EH (cell line): ENCODE measurements around the gene TPRG1.
A peak's percentile ranks its signal among the peaks of the same experiment; 100 is the strongest.
"Not testable (repeated sequence)": the region's sequence is repeated elsewhere in the genome, so short reads cannot be mapped to it uniquely, and the experiment has no call there.

Experiments
- DNase-seq: peaks from one replicate; pipeline ENCODE4 v3.0.0-alpha.2; 2015; ENCODE audit warnings: low read depth

The TPRG1 gene

DNA sequence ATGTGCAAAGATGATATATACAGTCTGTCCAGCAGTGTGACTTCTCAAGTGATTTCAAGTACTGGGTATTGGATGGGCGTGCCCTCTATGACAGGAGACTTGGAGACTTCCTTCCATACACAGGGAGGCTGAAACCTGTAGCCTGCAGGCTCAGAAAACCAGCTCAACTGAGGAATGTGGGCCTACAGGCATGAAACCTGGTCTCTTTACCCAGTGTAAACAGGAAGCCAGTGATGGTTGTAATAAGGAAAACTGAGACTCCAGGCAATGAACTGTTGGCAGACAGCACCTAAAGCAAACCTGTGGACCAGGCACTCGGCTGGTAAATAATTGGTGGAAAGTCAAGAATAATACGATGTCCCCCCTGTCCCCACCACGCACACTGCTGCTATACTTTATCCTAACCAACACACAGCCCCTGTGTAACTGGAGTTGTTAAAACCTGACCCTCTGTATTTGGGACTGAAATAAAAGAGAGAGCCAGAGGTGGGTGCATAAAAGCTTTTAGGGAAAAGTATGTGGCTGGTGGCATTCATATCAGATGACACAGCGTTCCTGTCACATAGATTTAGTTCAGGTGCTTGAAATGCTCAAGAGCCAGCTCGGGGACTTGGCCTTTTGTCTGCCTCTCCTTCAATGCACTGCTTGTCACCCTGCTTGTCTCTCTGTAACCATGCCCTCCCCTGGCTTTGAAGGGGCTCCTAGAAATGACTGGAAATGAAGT lies 144.7 kb downstream of the TPRG1 start:
- DNase-seq, result no peak

DNA sequence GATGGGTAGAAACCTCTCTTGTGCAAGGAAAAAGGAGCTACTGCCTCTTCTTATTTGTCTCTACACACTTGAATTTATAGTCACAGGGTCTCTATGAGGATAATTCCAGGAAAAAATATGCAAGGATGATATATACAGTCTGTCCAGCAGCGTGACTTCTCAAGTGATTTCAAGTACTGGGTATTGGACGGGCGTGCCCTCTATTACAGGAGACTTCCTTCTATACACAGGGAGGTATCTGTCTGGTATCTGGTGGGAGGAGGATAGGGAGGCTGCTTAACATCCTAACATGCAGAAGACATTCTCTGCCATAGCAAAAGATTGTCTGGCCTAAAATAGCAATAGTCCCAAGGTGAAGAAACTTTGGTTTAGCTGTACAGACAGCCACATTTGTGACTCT lies 146.1 kb downstream of the TPRG1 start:
- DNase-seq, result no peak

GRCh38 chr3:189320511-189320910 lies 148.7 kb downstream of the TPRG1 start:
- no peak for DNase-seq

DNA sequence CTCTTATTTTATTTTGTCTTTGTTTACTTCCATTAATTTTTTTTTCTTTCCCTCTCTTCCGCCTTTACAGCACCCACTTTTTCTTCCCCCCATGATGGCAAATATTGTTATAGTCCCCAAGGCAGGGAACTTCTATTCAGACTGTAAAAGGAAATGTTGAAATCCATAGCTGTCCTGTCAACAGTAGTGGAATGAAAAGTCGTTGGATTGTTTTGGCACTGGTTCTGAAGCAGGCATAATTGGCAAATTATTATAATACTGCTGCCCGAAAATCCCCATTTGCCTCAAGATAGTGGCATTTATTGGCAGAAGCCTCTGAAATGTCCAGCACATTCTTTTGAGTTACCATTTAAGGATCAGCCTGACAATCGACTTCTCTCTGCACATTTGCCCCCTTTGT lies 150.6 kb downstream of the TPRG1 start:
- DNase-seq, result no peak

DNA sequence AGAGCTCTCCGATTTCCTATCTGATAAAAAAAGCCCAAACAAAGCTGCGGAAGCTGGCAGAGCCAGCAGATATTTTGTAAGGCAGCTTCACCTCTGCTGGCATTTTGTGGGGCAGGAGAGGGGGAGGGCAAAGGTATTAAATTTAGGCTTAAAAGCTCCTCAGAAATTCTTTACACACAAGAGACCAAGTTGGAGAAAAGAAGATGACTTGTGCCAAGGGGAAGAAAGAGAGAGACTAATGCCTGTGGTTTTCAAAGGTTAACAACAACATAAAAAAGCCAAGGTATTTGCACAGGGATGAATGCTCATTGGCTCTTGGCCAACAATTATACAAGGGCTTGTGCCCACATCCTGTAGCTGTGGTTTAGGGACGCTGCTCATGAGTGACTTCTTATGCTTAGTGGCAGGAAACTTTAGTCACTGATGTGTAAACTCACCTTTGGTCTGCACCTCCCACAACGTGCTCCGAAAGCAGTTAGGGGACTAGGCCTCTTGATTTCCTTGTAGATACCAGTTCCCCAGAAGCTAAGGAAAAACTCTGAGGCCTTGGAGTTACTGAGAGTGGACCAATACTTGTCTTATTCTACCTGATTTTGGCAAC lies 152.9 kb downstream of the TPRG1 start:
- peak; percentile 66 for DNase-seq

DNA sequence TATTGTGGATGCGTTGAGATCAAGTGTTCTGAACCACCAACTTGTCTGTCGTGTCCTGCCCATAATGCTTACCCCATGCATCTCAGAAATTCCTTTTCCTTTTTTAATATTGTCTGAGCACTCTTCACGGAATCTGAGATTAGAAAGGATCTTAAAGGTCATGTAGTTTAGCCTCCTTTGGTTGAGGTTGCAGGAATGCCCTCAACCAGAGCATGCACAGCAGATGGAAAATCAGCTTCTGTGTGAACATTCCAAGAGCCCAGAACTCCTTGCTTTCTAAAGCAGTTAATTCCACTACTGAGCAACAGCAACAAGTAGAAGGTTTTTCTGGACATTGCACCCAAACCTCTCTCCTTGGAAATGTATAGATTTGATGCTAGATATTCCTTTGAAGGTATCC lies 153.7 kb downstream of the TPRG1 start:
- no peak for DNase-seq

GRCh38 chr3:189329630-189330029 lies 157.9 kb downstream of the TPRG1 start:
- DNase-seq, result not testable (repeated sequence)

- no peak for DNase-seq
Observed at GRCh38 chr3:189330066-189330465, 158.3 kb downstream of the TPRG1 start.

GRCh38 chr3:189331002-189331418 lies 159.2 kb downstream of the TPRG1 start:
- no peak for DNase-seq

GRCh38 chr3:189334064-189334920 lies 162.5 kb downstream of the TPRG1 start:
- no peak for DNase-seq

DNA sequence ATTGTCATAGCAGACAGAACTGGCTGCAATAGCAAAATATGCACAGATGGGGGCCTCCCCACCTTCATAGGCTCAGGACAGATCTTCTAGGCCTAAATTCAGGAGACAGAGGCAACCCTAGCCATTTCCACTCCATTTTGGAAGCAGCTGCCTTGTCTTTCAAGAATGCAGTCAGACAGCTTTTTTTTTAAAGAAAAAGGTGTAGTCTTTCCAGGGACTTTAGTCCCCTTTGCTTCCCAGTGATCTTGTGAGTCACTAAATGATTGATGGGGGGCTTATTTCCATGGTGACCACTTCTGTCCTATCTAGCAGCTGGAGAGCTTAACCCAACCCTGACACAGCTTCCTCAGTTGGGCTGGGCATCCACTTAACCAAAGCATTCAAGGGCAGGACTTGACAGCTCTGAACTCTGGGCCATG lies 165.9 kb downstream of the TPRG1 start:
- no peak for DNase-seq

DNA sequence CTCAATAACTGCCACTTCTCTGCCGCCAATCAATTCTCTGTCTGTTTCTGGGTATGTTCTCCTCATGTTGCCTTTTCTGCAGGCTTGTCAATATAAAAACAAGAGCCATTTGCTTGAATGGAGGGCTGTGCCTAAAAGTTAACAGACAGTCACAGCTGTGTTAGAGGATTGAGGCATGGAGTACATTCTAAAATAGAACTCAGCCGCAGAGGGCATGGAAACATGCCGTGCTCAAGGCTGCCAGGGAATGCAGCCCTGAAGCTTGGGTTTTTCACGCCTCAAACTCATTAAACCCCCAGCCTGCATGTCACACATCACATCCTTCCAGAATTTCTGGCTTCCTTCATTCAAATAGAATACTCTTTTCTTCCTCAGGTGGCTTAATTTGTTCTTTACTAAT lies 166.6 kb downstream of the TPRG1 start:
- no peak for DNase-seq

- no peak for DNase-seq
Observed at GRCh38 chr3:189339996-189340395, 168.2 kb downstream of the TPRG1 start.

GRCh38 chr3:189340680-189341460 lies 169.1 kb downstream of the TPRG1 start:
- DNase-seq, result peak; percentile 7

- DNase-seq, result no peak
Observed at GRCh38 chr3:189342811-189343210, 171.0 kb downstream of the TPRG1 start.

DNA sequence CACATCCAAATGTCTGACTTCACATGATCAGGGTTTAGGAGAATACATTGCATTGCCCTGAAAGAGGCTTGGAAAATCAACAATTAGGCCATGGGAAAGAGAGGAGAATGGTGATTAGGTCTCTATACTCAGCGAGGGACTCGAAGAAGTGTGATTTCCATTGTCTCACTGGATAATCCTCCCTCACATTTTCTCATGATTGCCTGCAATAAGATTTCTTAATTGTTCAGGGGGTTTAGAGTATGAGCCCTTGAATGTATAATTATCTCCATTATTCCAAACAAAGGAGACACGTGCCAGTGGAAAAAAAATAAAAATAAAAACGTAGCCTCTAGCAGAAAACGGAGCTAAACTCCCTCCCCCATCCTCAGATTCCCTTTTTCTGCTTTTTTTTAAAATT lies 173.2 kb downstream of the TPRG1 start:
- no peak for DNase-seq

DNA sequence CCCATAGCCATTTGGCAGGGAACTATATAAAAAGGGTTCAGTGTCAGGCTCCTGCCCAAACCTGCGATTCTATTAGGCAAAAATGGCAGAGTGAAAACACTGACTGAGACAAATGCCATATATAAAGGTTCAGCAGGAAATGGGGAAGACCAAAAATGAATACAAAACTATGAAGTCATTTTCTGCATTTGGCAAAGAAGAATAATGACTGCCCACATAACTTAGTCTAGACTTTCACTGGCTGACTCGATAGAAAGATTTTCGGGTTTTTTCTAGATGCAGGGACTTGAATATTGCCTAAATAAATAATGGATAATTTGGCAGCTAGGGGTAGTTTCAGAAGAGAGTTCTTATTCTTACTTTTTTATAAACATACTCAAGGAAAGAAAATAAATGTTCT lies 178.0 kb downstream of the TPRG1 start:
- peak; percentile 53 for DNase-seq

DNA sequence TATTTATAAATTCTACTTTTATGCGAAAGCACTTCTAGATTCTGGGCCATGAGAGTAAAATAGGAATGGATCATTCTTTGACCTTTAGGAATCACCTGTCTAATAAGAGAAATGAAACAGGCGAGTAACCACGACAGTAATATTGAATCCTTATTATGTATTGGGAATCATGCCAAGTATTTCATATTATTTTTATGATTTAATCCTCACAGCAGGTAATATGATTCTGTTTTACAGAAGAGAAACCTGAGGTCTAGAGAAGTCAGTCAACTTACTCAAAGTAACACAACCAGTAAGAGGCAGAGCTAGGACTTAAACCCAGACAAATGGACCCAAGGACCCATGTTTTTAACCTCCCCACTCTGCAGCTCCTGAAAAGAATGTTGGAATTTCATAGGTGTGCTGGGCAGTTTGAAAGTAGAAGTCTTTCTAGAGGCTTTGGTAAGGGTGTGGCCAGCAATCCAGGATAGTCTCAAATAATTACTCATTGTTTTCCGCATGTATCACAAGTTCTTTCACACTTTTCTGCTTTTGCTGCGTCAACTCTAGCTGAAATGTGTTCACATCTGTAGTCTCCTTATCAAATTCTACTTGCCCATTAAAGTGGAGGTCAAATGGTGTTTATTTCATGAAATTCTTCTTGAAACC lies 181.7 kb downstream of the TPRG1 start:
- no peak for DNase-seq

DNA sequence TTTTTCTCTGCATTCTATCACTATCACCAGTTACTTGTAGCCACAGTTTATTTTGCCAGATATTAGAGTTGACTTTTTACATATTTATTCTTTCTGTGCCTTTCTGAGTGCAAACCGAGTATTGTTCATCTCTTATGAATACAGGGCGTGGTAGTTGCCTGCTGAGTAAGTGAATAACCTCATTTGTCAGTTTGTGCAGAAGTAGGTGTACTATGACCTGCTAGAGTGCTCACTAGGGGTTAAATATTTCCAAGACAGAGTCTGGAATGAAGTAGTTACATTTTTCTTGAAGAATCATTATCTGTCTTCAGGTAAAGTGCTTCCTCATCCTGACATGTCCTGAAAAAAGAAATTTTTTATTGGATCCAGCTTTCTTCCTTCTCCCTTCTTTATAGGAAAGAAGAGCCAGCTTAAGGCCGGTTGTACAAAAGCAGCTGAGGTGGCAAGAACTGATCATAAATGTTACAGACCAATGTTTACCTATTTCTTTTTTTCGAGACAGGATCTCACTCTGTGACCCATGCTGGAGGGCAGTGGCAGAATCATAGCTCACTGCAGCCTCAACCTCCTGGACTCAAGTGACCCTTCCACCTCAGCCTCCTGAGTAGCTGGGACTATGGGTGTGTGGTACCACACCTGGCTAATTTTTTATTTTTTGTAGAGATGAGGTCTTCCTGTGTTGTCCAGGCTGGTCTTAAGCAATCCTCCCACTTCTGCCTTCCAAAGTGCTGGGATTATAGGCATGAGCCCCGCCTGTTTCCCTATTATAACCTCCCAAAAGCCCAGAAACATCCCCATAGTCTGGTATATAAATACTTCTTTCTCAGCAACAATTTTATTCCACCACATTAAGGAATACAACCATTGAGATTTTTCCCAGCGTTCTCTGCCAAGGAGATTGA lies 182.5 kb downstream of the TPRG1 start:
- no peak for DNase-seq

DNA sequence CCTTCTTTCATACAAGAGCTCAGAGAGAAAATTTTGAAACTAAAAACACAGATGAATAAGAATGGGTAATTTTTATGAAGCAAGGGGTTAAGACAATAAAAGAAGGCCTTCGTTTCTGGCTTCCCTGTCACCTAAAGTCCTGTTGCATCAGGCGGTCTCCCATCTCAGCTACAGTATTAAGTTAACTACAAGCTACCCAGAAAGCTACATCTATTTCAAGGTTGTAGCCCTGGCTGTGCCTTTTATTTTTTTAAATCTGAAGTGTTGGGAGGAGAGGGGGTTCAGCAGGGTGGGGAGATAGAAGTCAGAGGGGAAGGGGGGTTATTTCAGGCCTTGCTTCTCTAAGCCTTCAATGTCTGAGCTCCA lies 183.3 kb downstream of the TPRG1 start:
- DNase-seq, result no peak
